IMR-90 (cell line): Measurements from ENCODE around the gene RAB3A.

ENCODE experiments used
- CTCF ChIP-seq: conservative IDR thresholded peaks from 2 replicates; pipeline ENCODE4 v1.5.1; 2012; ENCODE audit warnings: mild to moderate bottlenecking, low read depth, low read length, improper control_type of control experiment
- MAFK ChIP-seq: IDR thresholded peaks from 2 replicates; pipeline ENCODE4 v1.6.1; 2012; ENCODE audit warnings: low read depth, low read length, improper control_type of control experiment
- MAZ ChIP-seq: IDR thresholded peaks from 2 replicates; pipeline ENCODE4 v1.6.1; 2012; ENCODE audit warnings: low read depth, mild to moderate bottlenecking, low read length, improper control_type of control experiment, moderate library complexity, borderline replicate concordance
- POLR2A ChIP-seq: IDR thresholded peaks from 2 replicates; pipeline ENCODE4 v1.6.1; 2012; ENCODE audit warnings: mild to moderate bottlenecking, low read depth, low read length

GRCh38 chr19:18224525-18225354 lies 20.9 kb upstream of the RAB3A start:
- TF ChIP-seq CTCF (no peak), MAZ (no peak; the same call in 1 of the 2 replicates), MAFK (no peak), POLR2A (no peak)
